NCI-H1417 (cell line): Measurements from ENCODE around the gene GALR2.
A peak's percentile ranks its signal among the peaks of the same experiment; 100 is the strongest.

ENCODE experiments used
- DNase-seq, 3 experiments: peaks; one replicate each; lab custom pipeline; 2025; lab: John Stamatoyannopoulos, UW

Gene GALR2

GRCh38 chr17:76079535-76079955, 5.0 kb downstream of the GALR2 start:
- peak in 1 of 3 experiments; percentile 67 for DNase-seq

DNA sequence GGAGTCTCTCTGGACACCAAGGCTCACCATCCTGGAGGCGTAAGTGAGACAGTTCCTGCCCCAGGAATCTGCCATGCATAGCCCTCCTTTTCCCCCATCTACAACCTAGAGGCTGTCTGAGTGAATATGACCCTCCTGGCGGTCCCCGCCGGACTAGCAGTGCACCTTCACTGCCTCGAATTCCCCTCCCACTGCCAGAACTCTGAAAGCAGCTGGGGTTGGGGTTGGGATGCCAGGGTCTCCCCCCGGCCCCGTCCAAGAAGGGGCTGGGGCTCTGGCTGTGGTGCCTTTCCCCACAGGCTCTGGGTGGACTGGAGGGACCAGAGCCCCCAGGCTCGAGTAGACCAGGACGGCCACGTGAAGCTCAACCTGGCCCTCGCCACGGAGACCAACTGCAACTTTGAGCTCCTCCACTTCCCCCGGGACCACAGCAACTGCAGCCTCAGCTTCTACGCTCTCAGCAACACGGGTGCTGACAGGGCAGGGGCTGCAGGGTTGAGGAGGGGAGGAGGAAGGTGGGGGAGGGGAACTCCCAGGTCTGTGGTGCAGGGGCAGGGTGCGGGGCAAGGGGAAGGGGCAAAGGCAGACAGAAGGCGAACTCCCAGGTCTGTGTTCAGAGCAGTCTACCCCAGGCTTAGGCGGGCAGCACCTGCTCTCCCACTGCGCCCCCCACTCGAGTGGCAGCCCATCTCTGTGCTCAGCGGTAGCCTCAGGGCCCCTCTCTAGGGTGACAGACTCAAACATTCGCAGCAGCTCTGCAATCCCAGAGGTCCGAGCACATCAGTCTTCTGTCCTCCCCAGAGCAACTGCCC, 5.6 kb downstream of the GALR2 start:
- DNase-seq = peak in 2 of 3 experiments; percentile 53 to 63

DNA sequence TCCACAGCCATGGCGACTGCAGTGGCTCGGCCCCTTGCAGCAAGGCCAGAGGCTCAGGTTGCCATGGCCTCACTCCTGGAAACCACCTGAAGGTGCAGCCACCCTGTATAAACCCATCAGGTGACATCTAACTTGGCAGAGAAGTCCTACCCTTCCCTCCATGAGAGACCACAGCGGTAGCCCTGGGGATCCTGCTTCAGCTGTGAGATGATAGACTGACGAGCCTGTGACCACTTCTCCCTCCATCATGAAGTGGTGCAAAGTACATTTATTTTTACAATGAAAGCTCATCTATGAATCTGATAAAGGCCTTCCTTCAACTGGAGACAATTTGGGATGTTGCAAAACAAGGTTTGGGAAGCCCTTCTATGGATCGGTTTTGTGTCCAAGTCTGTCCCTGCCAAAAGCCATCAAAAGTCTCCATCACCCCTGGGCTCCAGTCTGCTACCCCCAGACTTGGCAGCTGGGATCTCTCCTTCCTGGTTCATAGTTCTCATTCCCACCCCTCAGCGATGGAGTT, 6.2 kb downstream of the GALR2 start:
- no peak for DNase-seq

- DNase-seq = no peak
These were observed 7.0 kb downstream of the GALR2 start for GRCh38 chr17:76081295-76082210.

GRCh38 chr17:76082326-76083251, 8.0 kb downstream of the GALR2 start:
- DNase-seq = peak in 1 of 3 experiments; percentile 34

- DNase-seq = peak in 1 of 3 experiments; percentile 44
These were observed 9.1 kb downstream of the GALR2 start for GRCh38 chr17:76083536-76084182.

DNA sequence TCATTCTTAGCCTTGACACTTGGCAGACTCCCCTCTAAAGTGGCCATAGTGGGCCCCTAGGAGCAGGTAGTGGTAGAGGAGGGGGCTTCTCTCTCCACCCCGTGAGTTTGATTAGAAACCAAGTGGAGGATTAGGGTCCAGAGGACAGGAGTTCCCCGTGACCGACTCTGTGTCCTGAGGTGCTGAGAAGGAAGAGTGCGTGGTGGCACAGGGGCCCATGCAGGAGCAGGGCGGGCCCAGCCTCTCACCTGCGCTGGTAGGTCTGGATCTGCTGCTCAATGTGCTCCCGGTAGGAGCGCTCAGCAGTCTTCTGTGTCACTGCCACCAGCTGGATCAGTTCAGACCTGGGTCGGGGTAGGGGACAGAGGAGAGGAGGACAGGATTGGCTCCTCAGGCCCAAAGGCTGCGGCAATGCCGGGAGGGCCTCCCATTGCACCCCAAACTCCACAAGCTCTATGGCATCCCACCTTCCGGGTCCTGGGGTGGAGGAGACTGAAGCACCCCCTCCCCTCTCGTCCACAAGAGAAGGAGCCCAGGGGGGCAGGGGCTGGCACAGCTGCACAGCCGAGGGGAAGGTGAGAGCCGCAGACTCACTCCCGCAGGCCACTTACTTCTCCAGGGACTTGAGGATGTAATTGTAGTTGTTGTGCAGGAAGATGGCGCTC, 10.6 kb downstream of the GALR2 start:
- peak in 1 of 3 experiments; percentile 59 for DNase-seq

DNA sequence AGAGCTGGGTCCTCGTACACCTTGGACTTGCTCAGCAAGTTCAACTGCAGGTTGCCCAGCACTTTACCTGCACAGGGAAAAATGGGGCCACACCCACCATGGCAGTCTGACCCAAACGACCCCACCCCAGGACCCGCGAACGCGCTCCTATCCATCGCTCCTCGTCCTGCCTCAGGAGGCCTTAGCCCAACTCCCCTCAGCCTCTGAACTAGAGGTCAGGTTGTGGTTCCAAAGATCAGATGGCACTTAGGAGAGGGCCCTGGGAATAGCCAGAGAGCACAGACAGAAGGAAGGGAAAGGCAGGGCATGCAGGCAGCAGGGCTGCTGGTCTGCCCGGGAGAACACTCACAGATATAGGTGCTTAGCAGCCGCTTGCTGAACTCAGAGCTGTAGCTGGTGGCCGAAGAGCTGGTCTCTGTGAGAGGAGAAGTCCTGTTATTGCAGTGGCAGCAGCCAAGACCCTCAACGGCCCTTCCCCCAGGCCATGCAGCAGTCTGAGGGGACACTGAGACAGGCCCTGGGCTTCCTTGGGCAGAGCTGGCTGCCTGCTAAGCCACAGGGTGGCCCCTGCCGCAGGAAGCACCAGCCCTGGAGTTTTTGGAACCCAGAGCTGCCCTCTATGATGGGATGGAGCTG, 11.3 kb downstream of the GALR2 start:
- DNase-seq = no peak

GRCh38 chr17:76086384-76086783, 11.8 kb downstream of the GALR2 start:
- no peak for DNase-seq

DNA sequence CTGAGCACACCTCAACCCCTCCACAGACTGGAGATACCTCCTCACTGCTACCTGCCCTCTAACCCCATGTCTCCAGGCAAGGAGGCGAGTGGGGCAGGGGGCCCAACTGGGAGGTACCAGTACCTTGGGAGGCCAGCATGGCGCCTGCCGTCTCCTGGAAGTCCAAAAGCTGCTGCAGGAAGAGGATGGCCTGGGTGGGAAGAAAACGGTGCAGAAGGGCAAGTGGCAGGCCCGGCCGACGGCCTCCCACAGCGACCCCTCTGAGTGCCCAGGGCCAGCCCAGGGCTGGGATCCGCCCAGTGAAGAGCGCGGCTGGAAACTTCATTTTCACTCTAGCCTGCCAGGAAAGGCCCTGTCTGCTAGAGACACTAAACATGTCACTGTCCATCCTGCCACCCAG, 12.9 kb downstream of the GALR2 start:
- DNase-seq = no peak

DNA sequence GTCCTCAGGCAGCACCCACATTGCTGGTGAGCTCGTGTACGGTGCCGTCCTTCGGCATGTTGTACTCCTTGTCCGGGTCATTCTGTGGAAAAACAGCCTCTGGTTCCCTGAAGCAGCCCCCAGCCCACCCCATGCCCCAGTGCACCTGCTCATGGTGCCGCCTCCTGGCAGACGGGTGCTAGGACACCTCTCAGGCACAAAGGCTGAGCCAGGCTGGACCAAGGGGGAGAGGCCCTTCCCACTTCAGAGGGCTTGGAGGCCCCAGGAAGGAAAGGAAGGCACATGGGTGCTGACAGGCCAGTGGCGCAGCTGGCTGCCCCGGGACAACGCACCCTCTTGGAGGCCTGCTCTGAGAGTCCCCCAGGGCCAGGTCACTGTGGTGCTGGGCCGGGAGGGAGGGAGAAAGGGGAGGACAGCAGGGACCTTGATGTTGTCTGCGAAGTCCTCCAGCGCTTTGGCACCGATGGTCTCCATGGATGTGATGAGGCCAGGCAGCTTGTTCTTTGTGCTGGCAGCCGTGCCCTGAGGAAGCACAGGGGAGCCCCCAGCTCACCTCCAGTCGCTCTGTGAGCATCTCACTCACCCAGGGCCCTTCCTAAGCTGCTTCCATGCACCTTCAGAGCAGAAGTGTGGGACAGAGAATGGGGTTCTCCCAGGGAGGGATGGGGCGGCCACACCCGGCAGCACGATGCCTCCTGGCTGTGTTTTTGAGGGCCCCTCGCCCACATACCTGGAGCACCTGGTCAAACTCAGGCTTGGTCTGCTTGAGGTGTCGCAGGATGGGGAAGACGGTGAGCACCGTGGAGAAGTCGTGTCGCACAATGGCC, 13.7 kb downstream of the GALR2 start:
- DNase-seq = no peak

- DNase-seq = no peak
These were observed 14.4 kb downstream of the GALR2 start for GRCh38 chr17:76088868-76089576.

- no peak for DNase-seq
These were observed 15.3 kb downstream of the GALR2 start for GRCh38 chr17:76089680-76090516.

- DNase-seq = no peak
These were observed 16.0 kb downstream of the GALR2 start for GRCh38 chr17:76090517-76091129.

DNA sequence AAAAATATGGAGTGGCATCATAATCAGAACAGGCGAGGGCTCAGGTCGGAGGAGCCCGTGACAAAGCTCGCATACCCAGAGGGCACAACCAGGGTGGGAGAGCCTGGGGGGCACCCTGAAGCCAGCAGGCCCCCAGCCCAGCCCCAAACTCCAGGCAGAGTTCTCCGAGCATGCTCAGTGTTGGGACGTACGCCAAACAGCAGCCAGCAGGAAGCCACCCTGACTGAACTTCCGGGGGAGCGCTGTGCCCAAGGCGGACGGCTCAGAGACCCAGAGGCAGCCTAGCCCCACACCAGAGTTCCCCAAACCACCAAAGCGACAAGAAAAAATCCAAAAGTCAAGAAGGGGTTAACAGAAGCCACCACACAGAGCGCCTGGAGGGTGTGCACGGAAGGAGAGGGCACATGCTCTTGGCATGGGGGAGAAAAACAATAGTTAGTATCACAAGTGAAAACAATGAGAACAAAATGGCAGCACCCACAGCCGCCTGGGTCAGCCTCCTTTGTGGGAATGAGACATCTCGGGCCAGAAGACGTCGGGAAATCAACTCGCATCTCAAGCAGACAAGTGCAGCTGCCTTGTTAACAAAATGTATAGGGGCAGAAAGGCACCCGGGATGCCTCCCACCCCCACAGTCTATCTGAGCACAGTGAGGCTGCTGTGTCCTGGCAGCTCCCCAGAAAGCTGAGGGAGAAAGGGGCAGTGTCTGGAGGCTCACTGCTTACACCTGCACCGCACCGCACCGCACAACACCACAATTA, 17.1 kb downstream of the GALR2 start:
- DNase-seq = no peak
